DND-41 (cell line): ENCODE measurements around the gene TRRAP.

Experiments
- CTCF ChIP-seq: IDR thresholded peaks from 2 replicates; pipeline ENCODE4 v1.5.1; 2012; ENCODE audit warnings: borderline replicate concordance, low read length, moderate library complexity, mild to moderate bottlenecking; ENCODE audit not compliant: poor library complexity, severe bottlenecking; ENCODE audit errors: extremely low read depth
- EZH2 ChIP-seq: IDR thresholded peaks from 3 replicates; pipeline ENCODE4 v1.6.1; 2012; ENCODE audit warnings: borderline replicate concordance, low read depth, mild to moderate bottlenecking, moderate library complexity, low read length, inconsistent platforms; ENCODE audit not compliant: severe bottlenecking

DNA sequence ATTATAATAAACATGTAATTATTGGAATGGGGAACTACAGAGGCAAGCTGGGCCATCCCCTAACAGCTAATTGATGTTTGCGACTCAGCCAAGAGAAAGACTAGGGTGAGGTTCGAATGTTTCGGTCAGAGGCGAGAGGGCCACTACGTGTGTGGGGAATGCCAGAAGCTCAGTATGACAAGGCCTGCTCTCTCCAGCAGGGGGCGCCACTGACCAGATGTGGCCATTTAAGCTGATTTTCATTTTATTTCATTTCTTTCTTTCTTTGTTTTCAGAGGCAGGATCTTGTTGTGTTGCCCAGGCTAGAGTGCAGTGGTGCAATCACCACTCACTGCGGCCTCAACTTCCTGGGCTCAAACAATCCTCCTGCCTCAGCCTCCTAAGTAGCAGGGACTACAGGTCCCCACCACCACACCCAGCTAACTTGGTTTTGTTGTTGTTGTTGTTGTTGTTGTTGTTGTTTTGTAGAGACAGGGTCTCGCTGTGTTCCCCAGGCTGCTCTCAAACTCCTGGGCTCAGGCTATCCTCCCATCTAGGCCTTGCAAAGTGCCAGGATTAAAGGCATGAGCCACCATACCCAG, 46.6 kb upstream of the TRRAP start:
- TF ChIP-seq CTCF (peak; percentile 70), EZH2 (no peak)
